ENCODE data around the gene MAMDC2. TPM values are rescaled to one million over a fixed set of nuclear protein-coding genes. Genes with fewer than 3 reads are reported as not detected.

Gene MAMDC2
- total RNA-seq, 1 donor from 2014 or later, result 0.60 TPM

- H3K27me3 Mint-ChIP-seq, result peaks cover 12% of the 10 kb centered on the region
- no peaks in the 10 kb centered on the region for H3K36me3 Mint-ChIP-seq (ENCODE audit: insufficient read depth)
- DNase-seq (ENCODE audit: low spot score, unreplicated experiment), result no peak
- H3K4me3 Mint-ChIP-seq (ENCODE audit: low read depth), result no peak overlapping the region
- TF ChIP-seq CTCF (IDR thresholded peaks at IDR 0.05; ENCODE audit: unreplicated experiment), result no peak
- peak overlapping the region; percentile 3 for H3K27ac Mint-ChIP-seq
- H3K9me3 Mint-ChIP-seq (ENCODE audit: low read depth), result no peaks in the 10 kb centered on the region
- peaks cover 20% of the 10 kb centered on the region for H3K4me1 Mint-ChIP-seq (ENCODE audit: low read depth)
These were observed 86.6 kb downstream of the MAMDC2 start for GRCh38 chr9:70130266-70130665.

GRCh38 chr9:70131296-70131695 is 87.6 kb downstream of the MAMDC2 start:
- H3K4me1 Mint-ChIP-seq (ENCODE audit: low read depth), result peaks cover 20% of the 10 kb centered on the region
- H3K4me3 Mint-ChIP-seq (ENCODE audit: low read depth), result no peak overlapping the region
- no peak for TF ChIP-seq CTCF (IDR thresholded peaks at IDR 0.05; ENCODE audit: unreplicated experiment)
- H3K9me3 Mint-ChIP-seq (ENCODE audit: low read depth), result no peaks in the 10 kb centered on the region
- no peak overlapping the region for H3K27ac Mint-ChIP-seq
- H3K36me3 Mint-ChIP-seq (ENCODE audit: insufficient read depth), result no peaks in the 10 kb centered on the region
- DNase-seq (ENCODE audit: low spot score, unreplicated experiment), result no peak
- H3K27me3 Mint-ChIP-seq, result peaks cover 13% of the 10 kb centered on the region

GRCh38 chr9:70133253-70134208 is 89.9 kb downstream of the MAMDC2 start:
- no peak overlapping the region for H3K4me3 Mint-ChIP-seq (ENCODE audit: low read depth)
- peaks cover 9% of the 10 kb centered on the region for H3K4me1 Mint-ChIP-seq (ENCODE audit: low read depth)
- no peaks in the 10 kb centered on the region for H3K9me3 Mint-ChIP-seq (ENCODE audit: low read depth)
- no peak overlapping the region for H3K27ac Mint-ChIP-seq
- peaks cover 7% of the 10 kb centered on the region for H3K27me3 Mint-ChIP-seq
- H3K36me3 Mint-ChIP-seq (ENCODE audit: insufficient read depth), result no peaks in the 10 kb centered on the region
- TF ChIP-seq CTCF (IDR thresholded peaks at IDR 0.05; ENCODE audit: unreplicated experiment), result no peak
- no peak for DNase-seq (ENCODE audit: low spot score, unreplicated experiment)

GRCh38 chr9:70134360-70134759 is 90.7 kb downstream of the MAMDC2 start:
- Mint-ChIP-seq H3K27ac (no peak overlapping the region), H3K4me1 (ENCODE audit: low read depth) (peaks cover 8% of the 10 kb centered on the region), H3K36me3 (ENCODE audit: insufficient read depth) (no peaks in the 10 kb centered on the region), H3K9me3 (ENCODE audit: low read depth) (no peaks in the 10 kb centered on the region), H3K4me3 (ENCODE audit: low read depth) (no peak overlapping the region), H3K27me3 (peaks cover 7% of the 10 kb centered on the region)
- DNase-seq (ENCODE audit: low spot score, unreplicated experiment), result no peak
- no peak for TF ChIP-seq CTCF (IDR thresholded peaks at IDR 0.05; ENCODE audit: unreplicated experiment)

GRCh38 chr9:70135176-70135575 is 91.5 kb downstream of the MAMDC2 start:
- no peaks in the 10 kb centered on the region for H3K9me3 Mint-ChIP-seq (ENCODE audit: low read depth)
- peaks cover 7% of the 10 kb centered on the region for H3K27me3 Mint-ChIP-seq
- H3K27ac Mint-ChIP-seq, result peak overlapping the region; percentile 45
- no peaks in the 10 kb centered on the region for H3K36me3 Mint-ChIP-seq (ENCODE audit: insufficient read depth)
- no peak for DNase-seq (ENCODE audit: low spot score, unreplicated experiment)
- TF ChIP-seq CTCF (IDR thresholded peaks at IDR 0.05; ENCODE audit: unreplicated experiment), result no peak
- peaks cover 4% of the 10 kb centered on the region for H3K4me1 Mint-ChIP-seq (ENCODE audit: low read depth)
- no peak overlapping the region for H3K4me3 Mint-ChIP-seq (ENCODE audit: low read depth)

All from progenitor cell of endocrine pancreas (in vitro differentiated cells).